Fibroblast of the aortic adventitia (primary cell): ENCODE measurements around the gene SENP8. TPM values are rescaled to one million over a fixed set of nuclear protein-coding genes. Genes with fewer than 3 reads are reported as not detected.
"Not testable (repeated sequence)": the region's sequence is repeated elsewhere in the genome, so short reads cannot be mapped to it uniquely, and the experiment has no call there.

Source experiments
- DNase-seq: peaks from one replicate; pipeline ENCODE4 v3.0.0-alpha.2; 2010; ENCODE audit warnings: low read depth
- H3K4me3 ChIP-seq: 2 replicates; pipeline ENCODE4 v1.5.1; 2011; ENCODE audit warnings: low read depth, mild to moderate bottlenecking, control low read depth, low read length, moderate library complexity
- CTCF ChIP-seq: IDR thresholded peaks from 2 replicates; pipeline ENCODE4 v1.5.1; 2011; ENCODE audit warnings: mild to moderate bottlenecking, low read length, control low read depth, inconsistent platforms; ENCODE audit not compliant: insufficient read depth
- total RNA-seq: library from RNA; depleted of rRNA; stranded (reverse); fragments of >200 nt; gene quantifications from 2 replicates; pipeline ENCODE4 v1.2.3, GENCODE V29; 2012; ENCODE audit warnings: low replicate concordance

The SENP8 gene
- total RNA-seq, result 0.98 and 3.8 TPM in 2 replicates

- peak; percentile 98 for DNase-seq
- peak within 1 kb of the TSS; percentile 95 for H3K4me3 ChIP-seq
- TF ChIP-seq CTCF, result no peak
Measured at GRCh38 chr15:72118017-72118978, at the start of gene SENP8, which contains the start of gene MYO9A. SENP8 (plus strand) TSS chr15:72118403; CDS start chr15:72139624, 21,221 bp downstream. MYO9A (minus strand) TSS chr15:72118150; CDS start chr15:72046563, 71,587 bp downstream.

- DNase-seq, result no peak
- no peak overlapping the region for H3K4me3 ChIP-seq
- TF ChIP-seq CTCF, result no peak
Measured at GRCh38 chr15:72068856-72069255, 49.3 kb upstream of the SENP8 start.

GRCh38 chr15:72070817-72071447 lies 47.3 kb upstream of the SENP8 start:
- no peak for TF ChIP-seq CTCF
- DNase-seq, result no peak
- no peak overlapping the region for H3K4me3 ChIP-seq

- not testable (repeated sequence) for DNase-seq, H3K4me3 ChIP-seq
Measured at GRCh38 chr15:72071448-72071825, 46.8 kb upstream of the SENP8 start.

GRCh38 chr15:72074335-72075060 lies 43.7 kb upstream of the SENP8 start:
- TF ChIP-seq CTCF, result no peak
- no peak for DNase-seq
- no peak overlapping the region for H3K4me3 ChIP-seq

GRCh38 chr15:72077950-72078349 lies 40.3 kb upstream of the SENP8 start:
- DNase-seq, result peak; percentile 23
- no peak overlapping the region for H3K4me3 ChIP-seq
- no peak for TF ChIP-seq CTCF
